Neural cell (in vitro differentiated cells): ENCODE measurements around the gene PTPRK. TPM values are rescaled to one million over a fixed set of nuclear protein-coding genes. Genes with fewer than 3 reads are reported as not detected.

Experiments used
- H2AFZ ChIP-seq: fragments of 200-600, 300-800 bp; sonication (generic), shearing (Covaris generic); 2 replicates; pipeline ENCODE4 v1.6.0; 2014; ENCODE audit warnings: low read depth, mild to moderate bottlenecking, antibody characterized with exemption, low read length, moderate library complexity
- H3F3A ChIP-seq: fragments of 200-600 bp; shearing (Covaris generic); 2 replicates; pipeline ENCODE4 v1.6.1; 2016; ENCODE audit warnings: mild to moderate bottlenecking, moderate library complexity, mixed read lengths, antibody characterized with exemption, low read length; ENCODE audit not compliant: insufficient read depth, poor library complexity, severe bottlenecking
- H3K27ac ChIP-seq: fragments of 200-600, 300-800 bp; sonication (generic), shearing (Covaris generic); 2 replicates; pipeline ENCODE4 v1.5.1; 2014; ENCODE audit warnings: mild to moderate bottlenecking, low read length, moderate library complexity
- H3K27me3 ChIP-seq: fragments of 300-800, 200-600 bp; sonication (generic), shearing (Covaris generic); 2 replicates; pipeline ENCODE4 v1.6.0; 2014; ENCODE audit warnings: mild to moderate bottlenecking, low read depth, low read length, moderate library complexity; ENCODE audit not compliant: insufficient read depth
- H3K36me3 ChIP-seq: fragments of 300-800, 200-600 bp; sonication (generic), shearing (Covaris generic); 2 replicates; pipeline ENCODE4 v1.5.1; 2014; ENCODE audit warnings: mild to moderate bottlenecking, antibody characterized with exemption, low read length, moderate library complexity; ENCODE audit not compliant: insufficient read depth
- H3K4me2 ChIP-seq: fragments of 300-800, 200-600 bp; sonication (generic), shearing (Covaris generic); 2 replicates; pipeline ENCODE4 v1.6.0; 2014; ENCODE audit warnings: mild to moderate bottlenecking, low read length
- H3K4me3 ChIP-seq: fragments of 300-800, 200-600 bp; sonication (generic), shearing (Covaris generic); 2 replicates; pipeline ENCODE4 v1.5.1; 2014; ENCODE audit warnings: mild to moderate bottlenecking, low read length, moderate library complexity
- H3K79me2 ChIP-seq: fragments of 200-600 bp; shearing (Covaris generic); replicated peaks from 2 replicates; pipeline ENCODE4 v1.6.0; 2014; ENCODE audit warnings: mild to moderate bottlenecking, low read length, moderate library complexity; ENCODE audit not compliant: insufficient read depth
- H3K9ac ChIP-seq: fragments of 300-800, 200-600 bp; sonication (generic), shearing (Covaris generic); 2 replicates; pipeline ENCODE4 v1.6.1; 2016; ENCODE audit warnings: mild to moderate bottlenecking, low read length, mixed read lengths
- H3K9me2 ChIP-seq: fragments of 200-600 bp; shearing (Covaris generic); 2 replicates; pipeline ENCODE4 v1.6.1; 2016; ENCODE audit warnings: mild to moderate bottlenecking, low read length, mixed read lengths; ENCODE audit not compliant: insufficient read depth
- H3K9me3 ChIP-seq: fragments of 200-600, 300-800 bp; sonication (generic), shearing (Covaris generic); 2 replicates; pipeline ENCODE4 v1.6.1; 2016; ENCODE audit warnings: mild to moderate bottlenecking, mixed run types, low read length, moderate library complexity, mixed read lengths
- H4K20me1 ChIP-seq: fragments of 200-600 bp; shearing (Covaris generic); 2 replicates; pipeline ENCODE4 v1.6.1; 2016; ENCODE audit warnings: mild to moderate bottlenecking, mixed run types; ENCODE audit not compliant: insufficient read depth
- EP300 ChIP-seq: fragments of 450-650 bp; conservative IDR thresholded peaks from 2 replicates; pipeline ENCODE4 v1.6.1; 2014; ENCODE audit warnings: antibody characterized with exemption, mild to moderate bottlenecking, moderate library complexity; ENCODE audit not compliant: poor library complexity, severe bottlenecking
- EZH2 ChIP-seq: fragments of 200-600, 300-800 bp; shearing (Covaris generic), sonication (generic); IDR thresholded peaks from 2 replicates; pipeline ENCODE4 v1.6.1; 2014; ENCODE audit warnings: antibody characterized with exemption, low read length, borderline replicate concordance, mild to moderate bottlenecking; ENCODE audit not compliant: insufficient read depth, poor library complexity, severe bottlenecking
- MXI1 ChIP-seq: fragments of 450-650 bp; conservative IDR thresholded peaks from 2 replicates; pipeline ENCODE4 v1.6.1; 2014; ENCODE audit warnings: antibody characterized with exemption, mild to moderate bottlenecking; ENCODE audit not compliant: poor library complexity, severe bottlenecking
- POLR2AphosphoS5 ChIP-seq: IDR thresholded peaks from 2 replicates; pipeline ENCODE4 v1.6.1; 2012
- RAD21 ChIP-seq: fragments of 450-650 bp; conservative IDR thresholded peaks from 2 replicates; pipeline ENCODE4 v1.6.1; 2014; ENCODE audit warnings: antibody characterized with exemption, mild to moderate bottlenecking, moderate library complexity
- SMC3 ChIP-seq: fragments of 450-650 bp; conservative IDR thresholded peaks from 2 replicates; pipeline ENCODE4 v1.6.1; 2014; ENCODE audit warnings: antibody characterized with exemption, mild to moderate bottlenecking, moderate library complexity; ENCODE audit not compliant: poor library complexity
- TAF1 ChIP-seq: IDR thresholded peaks from 2 replicates; pipeline ENCODE4 v1.6.1; 2012; ENCODE audit warnings: low read depth
- polyA plus RNA-seq: library from polyadenylated mRNA; depleted of rRNA; stranded (reverse); fragments of >200 nt; gene quantifications from 2 replicates; pipeline ENCODE4 v1.2.3, GENCODE V29; 2014
- TF ChIP-seq, protein P1 (sequence below): fragments of 450-650 bp; IDR thresholded peaks from 2 replicates; pipeline ENCODE4 v1.5.1; 2014; ENCODE audit warnings: antibody characterized with exemption, mild to moderate bottlenecking, moderate library complexity; ENCODE audit not compliant: poor library complexity, severe bottlenecking
- TF ChIP-seq, protein P2 (sequence below): IDR thresholded peaks from 2 replicates; pipeline ENCODE4 v1.6.1; 2012; ENCODE audit warnings: borderline replicate concordance

Gene PTPRK
- polyA plus RNA-seq, 1 donor from 2014 or later, result 10.4 TPM

DNA sequence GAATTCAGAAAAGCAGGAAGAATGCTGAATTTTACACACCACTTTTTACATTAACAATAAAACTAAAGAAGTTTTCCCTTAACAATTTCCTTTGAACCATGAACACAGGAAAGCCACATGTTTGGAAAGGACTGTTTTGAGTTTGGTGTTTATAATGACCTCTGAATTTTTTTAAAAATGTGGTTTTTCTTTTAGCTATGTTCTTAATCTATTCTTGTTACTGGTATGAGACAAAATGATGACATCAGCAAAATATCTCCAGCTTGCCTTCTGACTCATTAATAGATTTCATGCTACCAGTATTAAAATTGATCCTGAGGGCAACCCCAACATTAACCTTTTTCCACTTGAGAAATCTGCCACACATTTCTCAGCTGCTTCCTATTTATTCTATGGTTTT lies 402.0 kb downstream of the PTPRK start:
- TF ChIP-seq SMC3 (no peak), EZH2 (no peak), EP300 (no peak), TAF1 (no peak), RAD21 (no peak), MXI1 (no peak), POLR2AphosphoS5 (no peak)
- TF ChIP-seq, protein P1, sequence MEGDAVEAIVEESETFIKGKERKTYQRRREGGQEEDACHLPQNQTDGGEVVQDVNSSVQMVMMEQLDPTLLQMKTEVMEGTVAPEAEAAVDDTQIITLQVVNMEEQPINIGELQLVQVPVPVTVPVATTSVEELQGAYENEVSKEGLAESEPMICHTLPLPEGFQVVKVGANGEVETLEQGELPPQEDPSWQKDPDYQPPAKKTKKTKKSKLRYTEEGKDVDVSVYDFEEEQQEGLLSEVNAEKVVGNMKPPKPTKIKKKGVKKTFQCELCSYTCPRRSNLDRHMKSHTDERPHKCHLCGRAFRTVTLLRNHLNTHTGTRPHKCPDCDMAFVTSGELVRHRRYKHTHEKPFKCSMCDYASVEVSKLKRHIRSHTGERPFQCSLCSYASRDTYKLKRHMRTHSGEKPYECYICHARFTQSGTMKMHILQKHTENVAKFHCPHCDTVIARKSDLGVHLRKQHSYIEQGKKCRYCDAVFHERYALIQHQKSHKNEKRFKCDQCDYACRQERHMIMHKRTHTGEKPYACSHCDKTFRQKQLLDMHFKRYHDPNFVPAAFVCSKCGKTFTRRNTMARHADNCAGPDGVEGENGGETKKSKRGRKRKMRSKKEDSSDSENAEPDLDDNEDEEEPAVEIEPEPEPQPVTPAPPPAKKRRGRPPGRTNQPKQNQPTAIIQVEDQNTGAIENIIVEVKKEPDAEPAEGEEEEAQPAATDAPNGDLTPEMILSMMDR, result no peak
- TF ChIP-seq, protein P2, sequence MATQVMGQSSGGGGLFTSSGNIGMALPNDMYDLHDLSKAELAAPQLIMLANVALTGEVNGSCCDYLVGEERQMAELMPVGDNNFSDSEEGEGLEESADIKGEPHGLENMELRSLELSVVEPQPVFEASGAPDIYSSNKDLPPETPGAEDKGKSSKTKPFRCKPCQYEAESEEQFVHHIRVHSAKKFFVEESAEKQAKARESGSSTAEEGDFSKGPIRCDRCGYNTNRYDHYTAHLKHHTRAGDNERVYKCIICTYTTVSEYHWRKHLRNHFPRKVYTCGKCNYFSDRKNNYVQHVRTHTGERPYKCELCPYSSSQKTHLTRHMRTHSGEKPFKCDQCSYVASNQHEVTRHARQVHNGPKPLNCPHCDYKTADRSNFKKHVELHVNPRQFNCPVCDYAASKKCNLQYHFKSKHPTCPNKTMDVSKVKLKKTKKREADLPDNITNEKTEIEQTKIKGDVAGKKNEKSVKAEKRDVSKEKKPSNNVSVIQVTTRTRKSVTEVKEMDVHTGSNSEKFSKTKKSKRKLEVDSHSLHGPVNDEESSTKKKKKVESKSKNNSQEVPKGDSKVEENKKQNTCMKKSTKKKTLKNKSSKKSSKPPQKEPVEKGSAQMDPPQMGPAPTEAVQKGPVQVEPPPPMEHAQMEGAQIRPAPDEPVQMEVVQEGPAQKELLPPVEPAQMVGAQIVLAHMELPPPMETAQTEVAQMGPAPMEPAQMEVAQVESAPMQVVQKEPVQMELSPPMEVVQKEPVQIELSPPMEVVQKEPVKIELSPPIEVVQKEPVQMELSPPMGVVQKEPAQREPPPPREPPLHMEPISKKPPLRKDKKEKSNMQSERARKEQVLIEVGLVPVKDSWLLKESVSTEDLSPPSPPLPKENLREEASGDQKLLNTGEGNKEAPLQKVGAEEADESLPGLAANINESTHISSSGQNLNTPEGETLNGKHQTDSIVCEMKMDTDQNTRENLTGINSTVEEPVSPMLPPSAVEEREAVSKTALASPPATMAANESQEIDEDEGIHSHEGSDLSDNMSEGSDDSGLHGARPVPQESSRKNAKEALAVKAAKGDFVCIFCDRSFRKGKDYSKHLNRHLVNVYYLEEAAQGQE, result no peak
- no peaks in the 10 kb centered on the region for H3K36me3 ChIP-seq
- H3K4me2 ChIP-seq, result no peak overlapping the region

DNA sequence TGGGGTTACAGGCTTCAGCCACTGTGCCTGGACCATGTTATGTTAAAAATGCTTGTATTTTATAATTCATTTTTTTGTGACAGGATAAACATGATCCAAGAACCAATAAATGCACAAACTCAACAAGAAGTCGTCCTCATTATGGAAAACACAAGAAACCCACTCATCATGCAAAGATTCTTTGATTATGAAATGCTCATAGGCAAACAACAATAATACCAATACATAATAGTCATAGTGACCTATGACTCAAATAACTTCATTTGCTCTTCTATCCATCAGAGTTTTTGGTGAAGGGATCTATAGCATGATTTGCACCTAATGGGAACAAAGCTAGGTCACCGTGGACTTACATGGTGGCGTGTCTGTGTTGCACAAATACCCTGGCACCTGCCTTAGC lies 402.5 kb downstream of the PTPRK start:
- Histone ChIP-seq H2AFZ (no peak overlapping the region), H3K9me3 (no peaks in the 10 kb centered on the region), H3F3A (no peaks in the 10 kb centered on the region), H3K27me3 (no peaks in the 10 kb centered on the region), H3K36me3 (no peaks in the 10 kb centered on the region), H4K20me1 (no peaks in the 10 kb centered on the region), H3K27ac (no peak overlapping the region), H3K79me2 (no peaks in the 10 kb centered on the region), H3K9me2 (no peaks in the 10 kb centered on the region), H3K9ac (no peak overlapping the region), H3K4me3 (no peak overlapping the region), H3K4me2 (no peak overlapping the region)
- TF ChIP-seq, protein P2, result no peak
- TF ChIP-seq RAD21 (no peak), MXI1 (no peak), POLR2AphosphoS5 (no peak), EP300 (no peak), EZH2 (no peak), TAF1 (no peak), SMC3 (no peak)
- TF ChIP-seq, protein P1, result no peak

More for the DNA sequence above, 402.0 kb downstream of the PTPRK start:
- no peak overlapping the region for H2AFZ ChIP-seq
- H3F3A ChIP-seq, result no peaks in the 10 kb centered on the region
- H3K27me3 ChIP-seq, result no peaks in the 10 kb centered on the region
- no peaks in the 10 kb centered on the region for H3K79me2 ChIP-seq
- no peak overlapping the region for H3K27ac ChIP-seq
- H3K9ac ChIP-seq, result no peak overlapping the region
- no peak overlapping the region for H3K4me3 ChIP-seq
- no peaks in the 10 kb centered on the region for H4K20me1 ChIP-seq
- H3K9me2 ChIP-seq, result no peaks in the 10 kb centered on the region
- H3K9me3 ChIP-seq, result no peaks in the 10 kb centered on the region
